ENCODE measurements around the gene INCA1.

The INCA1 gene

GRCh38 chr17:4970273-4970672 lies 27.0 kb downstream of the INCA1 start:
- no peak for DNase-seq (ENCODE audit: low spot score)

GRCh38 chr17:4969551-4970173 lies 27.7 kb downstream of the INCA1 start:
- DNase-seq (ENCODE audit: low spot score), result no peak

DNA sequence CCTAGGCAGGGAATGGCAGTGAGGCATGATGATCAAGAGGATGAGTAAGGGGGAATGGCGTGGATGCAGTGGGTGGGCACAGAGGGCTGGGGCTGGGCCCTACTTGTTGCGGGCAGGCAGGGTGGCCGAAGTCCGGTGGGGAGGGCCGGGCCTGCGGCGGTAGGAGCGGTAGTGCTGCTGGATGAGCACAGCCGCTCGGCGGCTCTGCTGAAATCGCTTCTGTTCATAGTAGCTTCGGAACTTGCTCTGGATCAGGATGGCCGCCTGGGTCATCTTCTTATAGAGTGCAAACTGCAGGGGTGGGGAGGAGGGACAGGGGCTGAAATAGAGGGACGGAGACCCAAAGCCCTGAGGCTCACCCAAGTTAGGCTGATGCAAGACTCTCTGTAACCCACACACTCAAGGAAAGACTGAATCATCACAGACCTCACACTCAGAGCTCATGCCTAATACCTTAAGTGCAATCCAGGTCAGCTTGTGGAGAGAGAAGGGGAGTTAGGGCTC lies 28.2 kb downstream of the INCA1 start:
- no peak for DNase-seq (ENCODE audit: low spot score)

- no peak for DNase-seq (ENCODE audit: low spot score)
These were observed 28.8 kb downstream of the INCA1 start for GRCh38 chr17:4968486-4969046.

DNA sequence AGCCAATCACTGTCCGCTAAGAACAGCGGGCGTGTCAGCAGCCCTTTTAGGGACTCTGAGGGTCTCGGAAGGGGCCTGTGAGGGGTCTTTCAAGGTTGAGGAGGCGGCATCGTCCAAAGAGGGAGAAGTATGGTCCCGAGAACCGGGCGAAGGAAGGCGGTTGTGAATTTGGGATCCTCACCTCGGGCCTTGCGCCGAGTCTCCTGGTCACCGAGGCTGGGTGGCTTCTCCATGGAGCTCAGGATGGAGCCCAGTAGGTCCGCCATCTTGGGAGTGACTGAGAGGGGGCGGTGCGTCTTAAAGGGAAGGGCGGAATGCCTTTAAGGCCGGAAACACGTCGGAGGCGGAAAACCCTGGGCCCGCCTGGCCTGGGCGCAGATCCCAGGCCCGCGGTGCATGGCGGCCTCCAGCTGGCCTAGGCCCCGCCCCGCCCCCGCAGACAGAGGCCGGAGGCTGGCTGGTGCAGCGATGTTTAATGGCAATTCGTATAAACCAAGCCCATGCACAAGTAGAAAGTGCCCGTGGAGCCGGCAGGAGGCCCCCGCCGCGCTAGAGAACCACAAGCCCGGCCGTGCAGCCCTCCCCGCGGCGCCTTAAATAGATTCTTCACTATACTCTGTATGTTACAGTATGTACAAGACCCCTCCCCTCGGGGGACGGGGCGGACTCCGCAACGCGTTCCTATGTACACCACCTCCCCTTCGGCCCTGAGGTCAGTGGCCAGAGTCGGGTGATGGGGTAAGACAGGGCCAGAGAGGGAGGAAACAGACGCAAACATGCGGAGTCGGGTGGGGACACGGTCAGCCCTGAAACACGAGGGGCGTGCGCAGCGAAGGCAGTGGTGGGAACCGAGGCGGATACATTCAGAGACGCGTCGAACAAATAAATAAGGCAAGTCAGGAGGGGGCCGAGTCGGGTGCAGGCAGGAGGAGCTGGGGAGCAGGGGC lies 29.5 kb downstream of the INCA1 start, which contains the start of gene SPAG7:
TSS of gene SPAG7 (minus strand) at position 279 of the 947 bp plus-strand sequence. CDS start at position 266, 13 bp downstream.
- DNase-seq (ENCODE audit: low spot score), result peak; percentile 94

DNA sequence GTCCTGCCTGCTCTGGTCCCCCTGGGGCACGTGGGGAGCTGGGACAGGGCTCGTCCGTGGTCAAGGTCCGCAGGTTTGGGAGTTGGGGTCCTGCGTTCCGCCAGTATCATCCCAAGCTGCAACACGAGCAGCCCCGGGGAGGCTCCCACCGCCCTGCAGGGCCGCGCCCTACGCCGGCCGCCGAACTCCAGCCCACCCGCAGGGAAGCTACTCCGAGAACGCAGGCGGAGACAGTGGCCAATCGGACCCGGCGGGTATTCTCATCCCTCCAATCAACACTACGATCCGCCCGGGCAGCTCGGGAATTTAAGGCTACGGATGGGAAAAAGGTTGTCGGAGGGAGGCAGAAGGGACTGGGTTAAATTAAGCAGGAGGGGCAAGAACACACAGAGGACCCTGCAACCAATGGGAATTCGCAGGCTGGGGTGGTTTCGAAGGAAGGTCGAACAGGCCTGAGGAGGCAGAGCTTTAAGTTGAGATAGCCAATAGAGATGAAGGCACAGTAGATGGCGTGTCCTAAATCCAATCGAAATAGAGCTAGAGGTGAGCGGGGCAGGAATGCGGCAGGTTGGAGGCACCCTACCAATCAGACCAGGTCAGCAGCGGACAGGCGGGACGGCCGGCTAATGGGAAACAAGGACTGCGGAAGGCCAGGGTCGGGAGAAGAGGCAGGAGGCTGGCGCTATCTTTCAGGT lies 30.3 kb downstream of the INCA1 start:
- DNase-seq (ENCODE audit: low spot score), result peak; percentile 100

DNA sequence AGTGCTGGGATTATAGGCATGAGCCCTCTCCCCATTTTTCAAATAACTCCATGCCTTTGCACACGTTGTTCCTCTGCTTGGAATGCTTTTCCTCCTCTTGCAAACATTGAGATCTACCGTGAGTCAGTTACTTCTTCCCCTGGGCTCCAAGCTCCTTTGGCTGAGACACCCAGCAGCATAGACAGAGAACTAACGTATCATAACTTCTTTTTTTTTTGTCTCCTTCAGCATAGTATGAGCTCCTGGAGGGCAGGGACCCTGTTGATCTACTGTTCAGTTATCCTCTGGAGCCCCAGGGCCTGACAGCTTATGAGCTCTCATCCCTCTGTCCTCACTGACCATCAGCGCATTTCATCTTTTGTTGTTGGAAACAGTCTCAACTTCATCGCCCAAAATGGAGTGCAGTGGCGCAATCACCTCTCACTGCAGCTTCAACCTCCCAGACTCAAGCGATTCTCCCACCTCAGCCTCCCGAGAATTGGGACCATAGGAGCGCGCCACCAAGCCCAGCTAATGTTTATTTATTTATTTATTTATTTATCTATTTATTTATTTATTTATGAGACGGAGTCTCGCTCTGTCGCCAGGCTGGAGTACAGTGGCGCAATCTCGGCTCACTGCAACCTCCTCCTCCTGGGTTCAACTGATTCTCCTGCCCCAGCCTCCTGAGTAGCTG lies 31.9 kb downstream of the INCA1 start:
- no peak for DNase-seq (ENCODE audit: low spot score)

DNA sequence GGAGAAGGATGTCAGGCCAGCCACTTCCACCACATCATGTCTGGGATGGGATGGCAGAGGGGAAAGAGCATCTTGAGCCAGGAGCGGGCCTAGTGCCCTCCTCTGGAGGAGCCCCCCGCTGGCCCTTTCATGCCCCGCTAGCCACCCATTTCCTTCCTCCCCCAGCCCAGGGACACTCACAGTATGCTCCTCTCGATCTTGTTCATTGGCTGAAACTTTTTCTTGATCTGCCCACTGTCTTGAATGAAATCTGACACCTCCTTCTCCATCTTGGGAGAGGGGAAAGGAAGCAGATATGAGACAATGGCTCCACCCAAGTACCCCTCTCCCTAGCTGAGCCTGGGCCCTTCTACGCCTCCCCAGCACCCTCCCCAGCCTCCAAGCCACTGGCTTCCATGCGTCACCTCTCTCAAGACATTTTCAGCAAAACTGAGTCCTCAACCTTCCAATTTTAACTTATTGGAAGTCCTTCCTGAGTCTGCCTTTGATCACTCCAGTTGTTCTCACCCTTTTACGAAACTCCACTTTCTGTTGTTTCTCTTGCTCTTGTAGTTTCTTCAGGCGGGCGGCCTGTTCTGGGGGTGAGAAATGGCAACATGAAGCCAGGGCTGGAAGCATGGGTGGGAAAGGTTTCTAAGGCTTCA lies 36.9 kb downstream of the INCA1 start:
- DNase-seq (ENCODE audit: low spot score), result no peak

DNA sequence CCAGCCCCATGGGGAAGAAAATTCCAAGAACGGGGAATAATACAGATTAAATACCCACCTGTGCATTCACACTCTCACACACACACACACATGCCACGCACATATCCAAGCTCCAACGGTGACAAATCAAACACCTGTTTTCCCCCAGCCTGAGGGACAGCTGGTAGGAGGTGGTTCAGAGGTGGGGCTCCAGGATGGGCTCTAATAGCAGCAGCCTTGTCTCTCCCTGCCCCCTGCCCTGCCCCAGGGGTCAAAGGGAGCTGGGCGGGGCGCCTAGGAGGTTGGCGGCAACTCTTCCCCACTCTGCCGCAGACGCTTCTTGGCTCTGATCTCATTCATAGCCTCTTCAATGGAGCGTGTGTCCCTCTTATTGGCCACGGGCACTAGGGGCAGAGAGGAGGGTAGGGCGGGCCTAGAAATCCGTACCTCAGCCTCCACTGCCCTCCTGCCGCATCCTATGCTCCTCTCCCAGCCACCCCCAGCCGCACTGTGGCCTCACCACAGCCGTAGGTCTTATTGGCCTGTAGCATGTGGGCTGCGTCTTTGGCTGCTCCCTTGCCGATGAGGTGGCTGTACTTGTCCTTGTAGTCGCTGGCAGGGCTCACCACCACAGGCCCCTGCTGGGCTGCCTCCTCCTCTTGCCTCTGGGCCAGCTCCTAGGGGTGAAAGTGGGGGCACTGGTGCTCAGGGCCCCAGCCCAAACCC lies 37.9 kb downstream of the INCA1 start:
- DNase-seq (ENCODE audit: low spot score), result no peak

GRCh38 chr17:4958102-4958501 lies 39.2 kb downstream of the INCA1 start:
- DNase-seq (ENCODE audit: low spot score), result no peak

DNA sequence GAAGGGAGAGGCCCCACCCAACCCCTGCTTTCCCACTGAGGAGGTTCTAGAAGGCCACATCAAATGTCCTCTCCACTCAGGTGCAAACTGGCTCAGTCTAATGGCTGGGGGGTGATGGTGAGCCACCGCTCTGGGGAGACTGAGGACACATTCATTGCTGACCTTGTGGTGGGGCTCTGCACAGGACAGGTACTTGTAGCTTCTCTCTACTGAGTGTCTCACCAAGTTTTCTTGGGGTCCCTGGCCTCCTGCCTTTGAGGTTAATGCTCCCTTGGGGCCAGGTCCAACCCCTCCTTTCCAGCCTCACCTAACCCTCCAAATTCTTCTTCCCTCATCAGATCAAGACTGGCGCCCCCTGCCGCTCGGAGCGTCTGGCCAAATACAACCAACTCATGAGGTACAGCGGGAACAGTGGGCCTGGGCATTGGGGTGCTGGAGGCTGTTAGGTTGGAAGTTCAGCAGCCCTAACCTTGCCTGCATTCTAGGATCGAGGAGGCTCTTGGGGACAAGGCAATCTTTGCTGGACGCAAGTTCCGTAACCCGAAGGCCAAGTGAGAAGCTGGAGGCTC lies 40.7 kb downstream of the INCA1 start:
- DNase-seq (ENCODE audit: low spot score), result no peak

- DNase-seq (ENCODE audit: low spot score), result no peak
These were observed 42.2 kb downstream of the INCA1 start for GRCh38 chr17:4955091-4955490.

GRCh38 chr17:4953451-4953961 lies 43.8 kb downstream of the INCA1 start:
- no peak for DNase-seq (ENCODE audit: low spot score)

DNA sequence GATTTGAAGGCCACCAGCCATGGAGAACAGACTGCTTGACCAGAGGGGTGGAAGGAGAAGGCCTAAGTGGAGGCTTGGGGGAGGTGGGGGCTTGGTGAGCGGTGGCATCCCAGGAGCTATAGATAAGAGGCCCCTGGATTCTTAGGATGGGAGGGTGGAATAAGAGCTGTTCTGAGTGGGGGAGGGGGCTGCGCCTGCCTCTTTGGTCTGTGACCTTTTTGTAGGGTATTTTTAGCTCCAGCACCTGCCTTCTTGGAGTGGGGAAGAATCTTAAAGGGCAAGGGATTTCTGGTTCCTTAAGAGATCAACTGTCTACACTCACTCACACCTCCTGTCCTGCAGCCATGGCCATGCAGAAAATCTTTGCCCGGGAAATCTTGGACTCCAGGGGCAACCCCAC lies 45.8 kb downstream of the INCA1 start:
- no peak for DNase-seq (ENCODE audit: low spot score)

DNA sequence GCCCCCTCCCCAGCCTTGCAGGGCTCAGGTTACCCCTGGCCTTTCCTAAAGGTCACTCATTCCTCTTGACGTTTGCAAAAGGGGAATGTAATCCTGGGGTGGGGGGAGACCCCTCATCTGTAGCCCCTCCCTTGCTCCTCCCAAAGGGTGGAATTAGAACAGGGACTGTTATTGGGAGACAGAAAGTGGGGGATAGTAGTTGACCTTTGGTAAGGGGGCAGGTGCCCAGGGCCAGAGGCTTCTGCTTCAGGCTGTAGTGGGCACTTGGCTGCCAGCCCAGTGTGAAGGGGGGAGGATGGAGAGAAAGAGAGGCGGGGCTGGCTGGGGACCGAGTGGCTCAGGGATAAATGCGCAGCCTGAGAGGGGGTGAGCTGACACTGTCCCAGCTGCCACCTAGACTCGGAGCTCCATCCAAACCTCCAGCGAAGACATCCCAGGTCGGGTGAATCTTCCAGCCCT lies 46.5 kb downstream of the INCA1 start, which contains the start of gene ENO3:
TSS of gene ENO3 (plus strand) at position 374 of the 459 bp plus-strand sequence. CDS start 711 bp downstream, outside the sequence.
- no peak for DNase-seq (ENCODE audit: low spot score)

- DNase-seq (ENCODE audit: low spot score), result no peak
These were observed 47.1 kb downstream of the INCA1 start for GRCh38 chr17:4950075-4950745.

DNA sequence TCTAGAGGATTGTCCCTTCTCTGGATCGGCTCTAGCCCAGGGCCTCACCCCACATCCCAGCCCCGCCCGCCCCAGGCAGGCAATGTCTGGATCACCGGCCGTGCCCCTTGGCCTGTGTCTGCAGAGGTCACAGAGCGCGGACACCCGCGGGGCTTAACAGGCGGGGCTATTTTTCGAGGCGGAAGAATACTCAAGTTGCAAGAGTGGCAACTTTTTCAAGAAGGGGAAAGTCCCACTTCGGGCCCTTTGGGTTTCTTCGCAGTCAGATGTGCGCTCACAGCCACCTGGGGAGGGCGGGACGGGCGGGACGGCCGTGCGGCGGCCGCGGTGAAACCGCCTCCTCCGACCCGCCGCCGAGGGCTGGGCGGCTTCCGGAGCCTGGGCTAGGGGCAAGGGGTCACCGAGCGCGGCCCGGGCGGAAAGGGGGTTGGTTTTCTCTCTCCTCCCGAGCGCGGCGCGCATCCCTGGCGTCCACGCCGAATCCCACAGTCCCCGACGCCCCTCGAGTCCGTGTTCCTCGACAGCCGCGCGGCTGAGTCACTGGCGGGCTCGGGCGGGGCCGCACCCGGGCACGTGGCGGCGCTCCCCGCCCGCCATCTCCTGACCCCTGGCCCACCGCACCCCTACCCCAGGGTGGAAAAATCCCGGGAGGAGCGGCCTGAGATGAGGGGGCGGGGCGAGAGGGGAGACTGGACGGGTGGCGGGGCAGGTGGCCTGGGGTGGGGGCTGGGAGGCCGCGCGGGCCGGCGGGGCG lies 47.8 kb downstream of the INCA1 start:
- no peak for DNase-seq (ENCODE audit: low spot score)

GRCh38 chr17:4948931-4949320 lies 48.4 kb downstream of the INCA1 start:
- peak; percentile 71 for DNase-seq (ENCODE audit: low spot score)
